ENCODE results near the gene GLS. TPM values are rescaled to one million over a fixed set of nuclear protein-coding genes. Genes with fewer than 3 reads are reported as not detected.

GLS gene
- total and polyA plus RNA-seq, 2 donors (not counting 3 experiments of a cell fraction or from before 2014, with no cell fraction given) = 49.0 to 183 TPM

DNA sequence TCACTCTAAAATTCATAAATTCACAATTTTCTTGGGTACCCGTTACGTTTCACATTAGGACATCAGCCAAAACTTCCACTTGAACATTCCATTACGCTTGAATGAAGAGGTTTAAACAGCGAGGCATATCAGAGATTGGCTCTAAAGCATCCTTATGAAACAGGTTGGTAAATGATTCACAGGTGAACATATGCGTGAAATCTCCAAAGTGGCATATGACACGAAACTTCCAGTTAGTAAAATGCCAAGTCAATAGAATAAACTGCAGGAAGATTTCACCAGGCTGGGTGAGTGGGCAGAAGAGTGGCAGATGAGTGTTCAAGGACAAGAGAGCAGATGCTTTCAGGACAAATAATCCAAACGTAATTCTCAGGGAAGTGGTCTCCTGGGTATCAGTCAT is 33.9 kb upstream of the GLS start:
- intact Hi-C loops (cut with micrococcal nuclease) = no loop called here
- peaks cover 8% of the 10 kb centered on the region for H3K4me1 ChIP-seq (ENCODE audit: control insufficient read depth, extremely low read depth, insufficient read depth, low read length)
- TF ChIP-seq JUN (IDR thresholded peaks at IDR 0.05; ENCODE audit: borderline replicate concordance, insufficient read depth, insufficient read length, low read depth) = no peak
- no peak for TF ChIP-seq POLR2AphosphoS5 (IDR thresholded peaks at IDR 0.05; ENCODE audit: insufficient read depth, low read depth, low read length)
- no peak for TF ChIP-seq FOS (IDR thresholded peaks at IDR 0.05; ENCODE audit: borderline replicate concordance, insufficient read depth, low read length)
- no peak for TF ChIP-seq POLR2A (IDR thresholded peaks at IDR 0.05; ENCODE audit: low read depth, low read length)
- no peak for TF ChIP-seq GATA2 (IDR thresholded peaks at IDR 0.05; ENCODE audit: insufficient read depth, insufficient read length, low read depth, low read length)
- TF ChIP-seq MYC (IDR thresholded peaks at IDR 0.05; ENCODE audit: low read depth, low read length) = no peak
- TF ChIP-seq, protein P1, sequence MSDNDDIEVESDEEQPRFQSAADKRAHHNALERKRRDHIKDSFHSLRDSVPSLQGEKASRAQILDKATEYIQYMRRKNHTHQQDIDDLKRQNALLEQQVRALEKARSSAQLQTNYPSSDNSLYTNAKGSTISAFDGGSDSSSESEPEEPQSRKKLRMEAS (IDR thresholded peaks at IDR 0.05; ENCODE audit: insufficient read depth, insufficient read length) = no peak
- TF ChIP-seq, protein P2, sequence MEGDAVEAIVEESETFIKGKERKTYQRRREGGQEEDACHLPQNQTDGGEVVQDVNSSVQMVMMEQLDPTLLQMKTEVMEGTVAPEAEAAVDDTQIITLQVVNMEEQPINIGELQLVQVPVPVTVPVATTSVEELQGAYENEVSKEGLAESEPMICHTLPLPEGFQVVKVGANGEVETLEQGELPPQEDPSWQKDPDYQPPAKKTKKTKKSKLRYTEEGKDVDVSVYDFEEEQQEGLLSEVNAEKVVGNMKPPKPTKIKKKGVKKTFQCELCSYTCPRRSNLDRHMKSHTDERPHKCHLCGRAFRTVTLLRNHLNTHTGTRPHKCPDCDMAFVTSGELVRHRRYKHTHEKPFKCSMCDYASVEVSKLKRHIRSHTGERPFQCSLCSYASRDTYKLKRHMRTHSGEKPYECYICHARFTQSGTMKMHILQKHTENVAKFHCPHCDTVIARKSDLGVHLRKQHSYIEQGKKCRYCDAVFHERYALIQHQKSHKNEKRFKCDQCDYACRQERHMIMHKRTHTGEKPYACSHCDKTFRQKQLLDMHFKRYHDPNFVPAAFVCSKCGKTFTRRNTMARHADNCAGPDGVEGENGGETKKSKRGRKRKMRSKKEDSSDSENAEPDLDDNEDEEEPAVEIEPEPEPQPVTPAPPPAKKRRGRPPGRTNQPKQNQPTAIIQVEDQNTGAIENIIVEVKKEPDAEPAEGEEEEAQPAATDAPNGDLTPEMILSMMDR (IDR thresholded peaks at IDR 0.05; ENCODE audit: extremely low read depth in 1 of 2, insufficient read depth in 1 of 2, low read depth in 1 of 2, low read length in 2 of 2) = no peak
- TF ChIP-seq EZH2 (IDR thresholded peaks at IDR 0.05; ENCODE audit: borderline replicate concordance, low read depth, low read length, severe bottlenecking) = no peak
- no peak overlapping the region for H3K27ac ChIP-seq (ENCODE audit: insufficient read depth, low read depth, low read length)
- H3K9me3 ChIP-seq (replicated peaks; ENCODE audit: control insufficient read depth, insufficient read depth, low read length) = no peaks in the 10 kb centered on the region
- dilution Hi-C loops (cut with MboI; ENCODE audit: extremely low pct_ligation_motif_present, low sequenced_read_pairs) = no loop called here
- no peak overlapping the region for H3K9ac ChIP-seq (replicated peaks; ENCODE audit: extremely low read depth, insufficient read depth, low read length)
- no TSS peak for BruUV-seq (replicated peaks)
- no peaks in the 10 kb centered on the region for H4K20me1 ChIP-seq (replicated peaks; ENCODE audit: control insufficient read depth, extremely low read depth, insufficient read depth, low read length)
- no peaks in the 10 kb centered on the region for H3K36me3 ChIP-seq (ENCODE audit: control insufficient read depth in 2 of 2, extremely low read depth in 1 of 2, insufficient read depth in 2 of 2, low read length in 2 of 2)
- H2AFZ ChIP-seq (ENCODE audit: low read depth, low read length) = no peak overlapping the region
- no peak overlapping the region for H3K4me2 ChIP-seq (ENCODE audit: insufficient read depth, low read length)
- DNase-seq (ENCODE audit: low read depth, low spot score) = peak; percentile 14
- no peak overlapping the region for H3K4me3 ChIP-seq (replicated peaks in 1 of 3; ENCODE audit: insufficient read depth in 1 of 3, low read depth in 1 of 3, low read length in 3 of 3)
- H3K27me3 ChIP-seq (ENCODE audit: control insufficient read depth in 2 of 2, insufficient read depth in 2 of 2, low read length in 2 of 2) = no peaks in the 10 kb centered on the region
- no peaks in the 10 kb centered on the region for H3K9me1 ChIP-seq (replicated peaks; ENCODE audit: control insufficient read depth, extremely low read depth, insufficient read depth, low read length)
- no peak for FAIRE-seq
- POLR2A ChIA-PET = no interaction called here
- no peaks in the 10 kb centered on the region for H3K79me2 ChIP-seq (ENCODE audit: control insufficient read depth, insufficient read depth, low read length)
- CTCF ChIA-PET = no interaction called here

All from endothelial cell of umbilical vein (primary cell).